Measurements from ENCODE around the gene VMAC.

DNA sequence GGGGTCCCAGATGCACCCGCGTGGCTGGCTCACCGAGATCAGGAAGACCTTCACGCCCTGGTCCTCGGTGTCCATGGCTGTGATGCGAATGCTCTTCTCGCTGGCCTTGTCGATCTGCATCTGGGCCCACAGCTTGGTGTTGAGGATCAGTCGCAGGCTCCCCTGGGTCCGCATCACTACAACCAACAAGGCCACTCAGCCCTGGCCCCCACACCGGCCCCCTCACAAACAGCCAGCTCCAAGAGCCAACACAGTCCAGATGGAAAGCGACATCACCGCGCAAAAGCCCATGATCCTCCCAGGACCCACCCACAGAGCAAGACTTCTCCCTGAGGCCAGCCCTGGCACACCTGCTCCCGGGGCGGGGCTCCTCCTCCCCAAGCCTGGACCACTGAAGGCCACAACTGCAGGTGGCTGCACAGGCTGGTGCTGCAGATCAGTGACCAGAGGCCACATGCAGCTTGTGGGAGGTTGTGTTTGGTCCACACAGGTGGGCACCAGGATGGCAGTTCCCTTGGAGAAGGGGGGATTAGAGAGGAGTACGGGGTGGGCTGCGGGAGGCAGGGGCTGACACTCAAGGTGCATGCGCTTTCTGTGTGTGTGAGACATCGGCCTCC lies 13.9 kb downstream of the VMAC start:
- TF ChIP-seq CTCF (conservative IDR thresholded peaks at IDR 0.05) (no peak), EZH2 (IDR thresholded peaks at IDR 0.05; ENCODE audit: low read depth) (no peak)
